Stimulated activated CD4-positive, alpha-beta T cell treated with anti-CD3 and anti-CD28 coated beads, Interleukin-12 subunit alpha, Interleukin-12 subunit beta, amount 100 ng/mL, for 48 hours (primary cell): Measurements from ENCODE around the gene ZNF70.
"Not testable (repeated sequence)": the region's sequence is repeated elsewhere in the genome, so short reads cannot be mapped to it uniquely, and the experiment has no call there.

Source experiments
- DNase-seq, 3 donors: peaks; one replicate each; pipeline ENCODE4 v3.0.0-alpha.2; 2020; ENCODE audit warnings: low read depth in 2 of 3, low spot score in 1 of 3

Gene ZNF70

DNA sequence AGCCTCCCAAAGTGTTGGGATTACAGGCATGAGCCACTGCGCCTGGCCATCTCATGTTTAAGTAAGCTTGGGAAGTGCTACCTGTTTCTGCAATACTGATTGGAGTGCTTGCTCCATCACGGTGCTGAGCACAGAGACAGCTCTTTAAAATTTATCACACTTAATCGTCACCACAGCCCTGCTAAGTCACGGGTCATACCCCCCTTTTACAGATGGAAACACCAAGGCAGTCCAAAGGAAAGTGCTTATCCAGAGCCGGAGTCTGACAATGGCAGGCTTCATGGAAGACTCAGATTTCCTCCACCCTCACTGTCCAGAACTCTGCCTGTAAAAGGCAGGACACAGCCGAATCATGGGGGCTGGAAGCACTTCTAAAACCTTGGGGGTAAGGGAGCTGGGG lies 9.1 kb upstream of the ZNF70 start:
- DNase-seq: no peak

DNA sequence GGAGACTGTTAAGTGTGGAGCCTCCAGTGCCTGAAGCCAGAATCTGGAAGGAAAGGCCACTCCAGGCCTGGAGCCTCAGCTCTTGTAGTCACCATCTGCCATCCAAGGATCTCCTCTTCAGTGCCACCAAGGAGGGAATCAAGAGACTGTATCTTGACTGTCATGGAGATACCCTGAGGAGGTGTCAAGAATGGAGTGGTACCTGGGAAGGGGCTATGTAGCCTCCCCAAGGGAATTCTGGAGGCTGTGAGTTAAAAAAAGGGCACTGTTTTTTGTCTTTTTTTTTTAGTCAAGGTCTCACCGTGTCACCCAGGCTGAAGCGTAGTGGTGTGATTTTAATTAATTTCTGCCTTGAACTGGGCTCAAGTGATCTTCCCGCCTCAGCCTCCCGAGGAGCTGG lies 8.7 kb upstream of the ZNF70 start:
- DNase-seq: no peak

DNA sequence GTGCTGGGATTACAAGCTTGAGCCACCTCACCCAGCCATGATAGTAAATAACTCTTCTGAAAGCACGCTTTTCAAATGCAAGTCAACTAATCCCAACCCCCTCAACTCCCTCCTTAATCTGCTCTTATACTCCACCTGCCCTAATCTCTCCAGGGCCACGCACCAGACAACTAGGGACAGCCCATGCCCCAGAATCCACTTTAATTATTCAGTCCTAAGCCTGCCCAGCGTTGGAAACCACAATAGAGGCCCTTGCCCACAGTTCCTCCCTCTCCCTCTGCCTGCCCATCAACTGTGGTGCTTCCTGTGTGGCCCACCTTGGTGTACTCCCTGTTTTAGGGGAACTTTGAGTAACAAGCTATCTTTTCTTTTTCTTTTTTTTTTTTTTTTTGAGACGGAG lies 6.0 kb upstream of the ZNF70 start:
- DNase-seq: no peak

DNA sequence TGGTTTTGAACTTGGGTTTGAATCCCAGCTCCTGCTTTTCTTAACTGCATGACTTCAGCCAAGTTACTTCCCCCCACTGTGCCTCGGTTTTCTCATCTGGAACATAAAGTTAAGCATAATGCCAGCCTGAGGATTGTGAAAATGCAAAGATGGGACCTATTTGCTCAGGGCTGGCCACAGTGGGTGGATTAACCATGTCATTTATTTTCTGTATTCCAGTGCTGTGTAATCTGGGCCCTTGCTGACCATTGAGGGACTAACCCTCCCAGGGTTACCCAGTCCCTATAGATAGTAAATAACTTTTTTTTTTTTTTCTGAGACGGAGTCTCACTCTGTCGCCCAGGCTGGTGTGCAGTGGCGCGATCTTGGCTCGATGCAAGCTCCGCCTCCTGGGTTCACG lies 4.8 kb upstream of the ZNF70 start:
- no peak for DNase-seq

DNA sequence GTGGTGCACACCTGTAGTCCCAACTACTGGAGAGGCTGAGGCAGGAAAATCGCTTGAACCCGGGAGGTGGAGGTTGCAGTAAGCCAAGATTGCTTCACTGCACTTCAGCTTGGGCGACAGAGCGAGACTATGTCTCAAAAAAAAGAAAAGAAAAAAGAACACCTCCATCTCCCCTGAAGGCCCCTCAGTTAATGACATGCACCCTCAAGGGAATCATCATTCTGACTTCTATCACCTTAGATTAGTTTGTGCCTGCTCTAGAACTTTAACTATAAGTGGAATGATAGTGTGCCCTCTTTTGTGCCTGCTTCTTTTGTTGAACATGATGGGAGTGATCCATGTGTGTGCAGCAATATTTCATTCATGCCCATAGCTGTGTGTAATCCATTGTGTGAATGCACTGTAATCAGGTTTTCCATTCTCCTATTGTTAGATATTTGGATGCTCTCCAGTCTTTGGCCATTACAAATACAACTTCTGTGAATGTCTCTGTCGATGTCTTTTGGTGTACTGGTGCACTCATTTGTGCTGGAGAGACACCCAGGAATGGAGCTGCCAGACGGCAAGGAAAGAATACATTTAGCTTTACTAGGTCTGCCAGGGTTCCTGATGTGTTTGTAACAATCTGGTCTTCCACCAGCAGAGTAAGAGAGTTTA lies 4.2 kb upstream of the ZNF70 start:
- DNase-seq: no peak

DNA sequence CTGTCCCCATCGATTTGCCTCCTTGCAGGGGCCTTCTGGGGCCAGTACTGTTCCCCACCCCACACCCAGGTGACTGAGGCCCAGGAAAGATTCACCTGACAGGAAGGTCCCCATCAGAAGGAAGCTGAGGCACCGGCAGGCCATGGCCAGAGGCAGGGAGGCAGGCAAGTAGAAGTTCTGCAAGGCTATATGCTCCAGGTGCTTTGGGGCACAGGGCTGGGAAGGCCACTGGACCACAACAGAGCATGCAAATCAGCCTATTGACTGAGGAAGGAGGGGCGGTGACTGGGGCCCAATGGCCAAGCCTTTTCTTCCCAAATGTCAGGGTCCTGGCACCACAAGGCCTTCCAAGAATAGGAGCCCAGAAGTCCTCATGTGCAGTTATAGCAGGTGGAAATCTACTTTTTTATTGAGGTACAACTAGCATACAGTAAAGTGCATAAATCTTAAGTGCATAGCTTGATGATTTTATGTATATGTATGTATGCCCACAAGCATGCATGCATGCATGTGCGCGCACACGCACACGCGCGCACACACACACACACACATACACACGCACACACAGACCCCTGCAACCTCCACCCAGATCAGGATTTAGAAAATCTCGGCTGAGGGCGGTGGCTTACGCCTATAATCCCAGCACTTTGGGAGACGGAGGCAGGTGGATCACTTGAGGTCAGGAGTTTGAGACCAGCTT lies 3.5 kb upstream of the ZNF70 start, which contains the start of gene VPREB3:
VPREB3 (minus strand) TSS at position 206 of the 700 bp plus-strand sequence; CDS start at position 144, 62 bp downstream.
- DNase-seq: no peak

DNA sequence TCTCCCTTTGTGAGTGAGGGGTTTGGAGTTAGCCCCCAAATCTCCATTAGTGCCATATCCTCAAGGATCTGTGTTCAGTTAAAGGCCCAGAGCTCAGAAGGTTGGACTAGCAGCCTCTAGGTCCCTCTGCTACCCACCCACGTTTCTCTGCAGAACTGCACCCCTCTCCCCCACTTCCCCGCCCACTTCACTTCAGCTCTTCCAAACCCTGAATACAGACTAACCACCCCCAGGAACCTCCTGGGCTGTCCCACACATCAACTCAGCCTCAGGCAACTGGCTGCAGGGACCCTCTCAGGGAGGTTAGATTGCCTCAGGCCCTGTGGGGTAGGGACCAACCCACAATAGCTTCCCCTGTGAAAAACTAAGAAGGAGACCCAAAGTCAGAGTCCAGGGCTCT lies 2.5 kb upstream of the ZNF70 start:
- no peak for DNase-seq

DNA sequence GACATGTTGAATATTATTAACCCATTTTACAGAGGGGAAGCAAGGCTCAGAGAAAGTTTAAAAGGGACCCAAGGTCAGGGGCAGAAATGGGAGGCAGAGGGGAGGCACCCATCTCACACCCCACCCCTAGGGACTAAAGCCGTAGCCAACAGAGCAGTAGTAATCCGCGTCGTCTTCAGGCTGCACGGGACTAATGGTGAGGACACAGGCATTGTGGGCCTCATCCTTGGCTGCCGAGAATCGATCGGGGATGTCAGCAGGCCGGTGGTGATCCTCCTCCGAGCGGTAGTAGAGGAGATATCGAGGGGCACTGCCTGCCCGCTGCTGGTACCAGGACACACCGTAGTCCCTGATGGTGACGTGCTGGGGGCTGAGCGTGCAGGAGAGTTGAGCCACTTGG lies 1.8 kb upstream of the ZNF70 start:
- DNase-seq: no peak

DNA sequence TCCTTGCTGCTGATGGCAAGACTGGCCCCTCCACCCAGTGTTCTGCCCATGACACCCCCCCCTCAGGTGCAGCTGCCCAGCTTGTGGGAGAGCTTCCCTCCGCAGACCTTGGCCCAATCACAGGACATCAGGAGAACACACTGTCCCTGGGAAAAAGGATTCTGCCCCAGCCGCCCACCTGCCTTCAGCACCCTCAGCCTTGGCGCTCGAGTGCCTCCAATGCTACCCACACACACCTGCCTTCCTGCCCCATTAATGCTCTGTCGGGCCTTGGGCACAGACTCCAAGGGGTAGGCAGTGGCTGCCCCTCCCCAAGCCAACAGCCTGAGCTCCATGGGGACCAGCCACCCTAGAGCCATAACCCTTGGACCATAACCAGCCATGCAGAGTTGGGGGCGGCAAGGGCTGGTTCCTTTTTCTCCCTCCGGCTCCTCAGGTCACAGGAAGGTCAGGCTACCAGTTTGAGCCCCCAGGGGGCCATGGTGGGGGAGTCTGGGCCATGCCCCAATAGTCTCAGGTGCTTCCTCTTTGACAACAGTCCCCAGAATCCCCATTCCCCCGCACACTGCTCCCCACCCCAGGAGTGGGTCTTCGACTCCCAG lies 1.3 kb upstream of the ZNF70 start:
- no peak for DNase-seq

DNA sequence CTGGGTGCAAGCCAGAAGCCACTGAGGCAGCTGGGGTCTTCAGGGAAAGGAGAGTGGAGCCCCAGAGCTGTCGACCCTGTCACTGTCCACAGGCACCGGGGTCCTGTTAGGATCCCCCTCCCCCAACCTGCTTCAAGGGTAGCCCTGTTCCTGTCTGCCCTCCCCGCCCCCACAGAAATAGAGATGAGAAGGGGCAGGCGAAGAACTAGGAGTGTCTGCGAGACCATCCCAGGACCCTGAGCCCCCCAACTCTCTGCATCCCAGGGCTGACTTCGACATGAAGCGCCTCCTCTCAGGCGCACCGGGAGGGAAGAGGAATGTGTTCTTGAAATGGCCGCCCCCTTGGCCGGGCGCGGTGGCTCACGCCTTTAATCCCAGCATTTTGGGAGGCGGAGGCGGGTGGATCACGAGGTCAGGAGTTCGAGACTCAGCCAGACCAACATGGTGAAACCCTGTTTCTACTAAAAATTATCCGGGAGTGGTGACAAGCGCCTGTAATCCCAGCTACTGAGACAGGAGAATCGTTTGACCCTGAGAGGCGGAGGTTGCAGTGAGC lies 607 bp upstream of the ZNF70 start:
- no peak for DNase-seq

DNA sequence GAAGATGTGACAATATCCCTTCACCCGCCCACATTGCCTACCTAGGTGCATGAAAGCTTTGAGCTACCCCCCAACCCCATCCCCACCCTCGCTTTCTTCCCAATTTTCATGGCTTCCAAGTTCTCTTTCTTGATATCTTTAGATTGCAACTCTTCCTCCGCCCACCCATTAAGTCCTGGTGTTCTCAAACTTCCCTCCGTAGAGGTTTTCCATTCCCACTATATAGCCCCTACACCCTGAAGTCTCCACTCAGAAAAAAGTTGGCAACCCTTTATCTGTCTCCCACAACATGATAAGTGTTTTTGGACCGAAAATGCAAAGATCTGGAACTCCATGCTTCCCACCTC lies 572 bp downstream of the ZNF70 start:
- no peak for DNase-seq

DNA sequence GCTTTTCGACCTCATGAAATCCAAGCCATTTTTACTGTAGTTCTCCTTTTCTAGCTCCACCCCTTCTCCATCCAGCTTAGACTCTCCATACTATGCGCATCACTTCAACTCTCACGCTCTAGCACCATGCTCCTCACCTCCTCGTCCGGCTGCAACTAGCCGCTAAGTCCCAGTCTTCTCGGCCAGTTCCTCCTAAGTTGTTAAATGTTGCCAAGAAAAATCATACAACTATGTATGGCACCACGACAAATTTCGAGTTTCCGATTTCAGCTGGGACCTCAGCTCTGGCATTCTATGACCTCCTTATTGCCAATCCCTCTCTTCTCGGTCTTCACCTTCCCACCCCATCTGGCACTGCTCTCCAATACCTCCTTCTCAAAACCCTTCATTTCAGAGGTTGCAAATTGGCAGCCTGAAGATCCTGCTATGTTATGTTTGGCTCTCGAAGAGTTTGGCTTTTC lies 1.0 kb downstream of the ZNF70 start:
- DNase-seq: no peak

DNA sequence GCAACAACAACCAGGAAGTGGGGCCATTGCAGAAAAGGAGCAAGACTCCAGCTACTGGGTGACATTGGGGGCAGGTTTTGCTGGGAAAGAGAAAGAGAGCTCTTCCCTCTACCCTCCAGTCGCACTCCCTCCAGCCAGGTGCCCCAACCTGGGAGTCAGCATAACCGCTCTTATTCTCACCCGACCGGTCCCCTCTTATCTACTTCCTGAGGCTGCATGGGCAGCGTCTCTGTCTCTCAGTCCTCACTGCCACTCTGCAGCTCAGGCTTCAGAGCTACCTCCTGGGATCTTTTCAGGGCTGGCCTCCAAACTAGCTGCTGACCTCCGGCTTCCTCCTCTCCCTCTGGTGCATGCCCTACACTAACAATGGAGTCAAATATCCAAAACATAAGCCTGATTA lies 5.1 kb downstream of the ZNF70 start:
- DNase-seq: no peak

DNA sequence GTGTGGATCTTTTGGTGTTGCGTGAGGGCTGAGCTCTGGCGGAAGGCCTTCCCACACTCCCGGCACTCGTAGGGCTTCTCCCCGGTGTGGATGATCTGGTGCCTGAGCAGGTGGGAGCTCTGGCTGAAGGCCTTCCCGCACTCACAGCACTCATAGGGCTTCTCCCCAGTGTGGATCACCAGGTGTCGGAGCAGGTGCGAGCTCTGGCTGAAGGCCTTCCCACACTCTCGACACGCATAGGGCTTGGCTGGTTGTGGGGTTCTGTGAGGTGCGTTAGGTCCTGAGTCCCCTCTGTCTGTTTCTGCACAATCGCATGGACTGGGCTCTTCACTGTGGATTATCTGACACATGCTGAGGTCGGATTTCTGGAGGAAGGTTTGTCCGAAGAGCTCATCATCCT lies 6.4 kb downstream of the ZNF70 start:
- no peak for DNase-seq

DNA sequence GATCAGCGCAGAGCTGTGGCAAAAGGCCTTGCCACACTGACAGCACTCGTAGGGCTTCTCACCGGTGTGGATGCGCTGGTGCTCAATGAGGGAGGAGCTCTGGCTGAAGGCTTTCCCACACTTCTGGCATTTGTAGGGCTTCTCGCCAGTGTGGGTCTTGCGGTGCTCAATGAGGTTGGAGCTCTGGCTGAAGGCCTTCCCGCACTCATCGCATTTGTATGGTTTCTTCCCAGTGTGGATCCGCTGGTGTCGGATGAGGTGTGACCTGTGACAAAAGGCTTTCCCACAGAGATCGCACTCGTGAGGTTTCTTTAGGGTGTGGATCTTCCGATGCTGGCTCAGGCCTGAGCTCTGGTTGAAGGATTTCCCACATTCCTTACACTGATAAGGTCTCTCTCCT lies 6.9 kb downstream of the ZNF70 start:
- no peak for DNase-seq

DNA sequence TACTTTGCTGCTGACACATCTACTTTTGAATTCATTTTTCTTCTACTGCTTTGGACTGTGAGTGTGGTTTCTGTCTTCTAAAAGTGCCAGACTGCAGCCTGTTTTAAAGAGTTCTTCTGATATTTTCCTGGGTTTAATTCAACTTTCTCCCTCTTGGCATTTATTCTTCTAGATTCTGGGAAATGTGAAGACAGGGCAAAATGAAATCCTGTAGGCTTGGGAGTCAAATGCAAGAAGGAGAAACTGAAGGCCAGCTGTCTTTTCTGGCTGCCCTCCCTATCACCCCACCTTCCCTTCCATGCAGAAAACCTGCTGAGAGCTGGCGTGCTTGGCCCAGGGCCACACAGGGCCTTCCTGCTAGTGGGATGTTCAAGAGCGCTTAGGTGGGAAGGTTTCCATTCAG lies 7.6 kb downstream of the ZNF70 start:
- no peak for DNase-seq

DNA sequence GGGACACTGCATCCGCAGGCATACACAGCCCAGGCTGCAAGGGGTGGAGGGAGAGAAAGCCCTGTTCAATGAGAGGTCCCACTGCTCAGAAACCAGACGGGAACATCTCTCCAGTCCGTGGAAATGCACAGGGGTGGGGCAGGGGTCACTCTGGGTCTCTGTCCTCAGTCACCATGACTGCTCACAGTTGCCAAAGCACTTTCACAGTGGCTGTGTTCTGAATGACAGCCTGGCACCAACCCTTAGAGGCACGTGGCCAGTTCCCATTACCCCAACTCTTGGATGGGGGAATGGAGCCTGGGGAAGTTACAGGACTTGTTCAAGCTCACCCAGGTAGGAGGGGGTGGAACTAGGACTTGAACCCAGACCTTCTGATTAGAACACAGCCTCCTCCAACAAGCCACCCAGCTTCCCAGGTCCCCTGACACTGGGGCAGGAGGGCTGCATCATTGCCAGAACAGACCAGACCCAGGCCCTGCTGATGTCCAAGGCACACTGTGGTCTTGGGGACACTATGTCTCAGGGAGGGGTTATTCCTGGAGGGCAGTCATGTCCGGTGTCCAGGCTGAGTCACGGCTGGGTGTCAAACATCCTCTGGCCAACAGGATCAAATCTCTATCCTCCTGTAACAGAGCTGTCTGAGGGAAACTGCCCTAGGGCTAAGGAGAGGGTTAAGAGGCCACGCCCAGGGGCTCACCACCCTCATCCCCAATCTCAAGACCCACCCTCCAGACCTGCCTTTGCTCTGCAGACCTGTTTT lies 8.2 kb downstream of the ZNF70 start:
- no peak for DNase-seq

DNA sequence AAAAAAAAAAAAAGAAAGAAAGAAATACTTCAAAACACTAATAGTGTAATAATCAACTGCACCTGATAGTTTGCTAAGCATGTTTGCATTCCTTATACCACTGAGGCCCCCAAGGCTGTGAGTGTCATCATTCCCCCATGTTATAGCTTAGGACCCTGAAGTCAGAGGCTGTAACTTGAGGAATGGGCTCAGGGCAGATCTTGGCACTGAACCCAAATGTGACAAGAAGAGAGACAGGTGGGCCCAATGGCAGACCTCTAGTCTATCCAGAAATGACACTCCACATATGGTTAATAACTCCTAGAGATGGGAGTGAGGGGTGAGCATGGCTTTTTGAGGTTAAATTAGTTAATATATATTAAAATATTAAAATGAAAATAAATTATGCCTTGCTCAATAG lies 13.2 kb downstream of the ZNF70 start:
- no peak for DNase-seq

DNA sequence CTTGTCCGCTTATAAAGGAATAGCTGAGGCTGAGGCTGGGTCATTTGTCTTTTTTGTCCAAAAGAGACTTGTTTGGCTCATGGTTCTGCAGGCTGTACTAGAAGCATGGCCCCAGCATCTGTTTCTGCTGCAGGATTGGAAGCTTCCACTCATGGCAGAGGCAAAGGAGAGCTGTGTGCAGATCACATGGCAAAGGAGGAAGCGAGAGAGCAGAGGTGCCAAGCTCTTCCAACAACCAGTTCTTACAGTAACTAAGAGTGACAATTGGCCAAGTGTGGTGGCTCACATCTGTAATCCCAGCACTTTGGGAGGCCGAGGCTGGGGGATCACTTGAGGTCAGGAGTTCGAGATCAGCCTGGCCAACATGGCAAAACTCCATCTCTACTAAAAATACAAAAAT lies 22.8 kb downstream of the ZNF70 start:
- DNase-seq: not testable (repeated sequence)

DNA sequence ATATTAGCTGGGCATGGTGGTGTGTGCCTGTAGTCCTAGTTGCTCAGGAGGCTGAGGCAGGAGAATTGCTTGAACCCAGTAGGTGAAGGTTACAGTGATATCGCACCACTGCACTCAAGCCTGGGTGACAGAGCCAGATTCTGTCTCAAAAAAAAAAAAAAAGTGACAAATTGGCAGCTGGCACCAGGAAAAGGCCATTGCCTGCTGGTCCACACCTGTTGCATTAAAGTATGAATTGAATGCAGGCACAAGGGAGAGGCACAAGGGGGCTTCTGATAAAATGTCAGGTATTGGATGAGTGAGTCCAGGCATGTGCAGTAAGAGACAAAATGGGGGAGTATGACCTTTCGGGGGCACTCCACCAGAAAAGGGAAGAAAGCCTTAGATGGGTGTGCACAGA lies 28.2 kb downstream of the ZNF70 start:
- DNase-seq: no peak

DNA sequence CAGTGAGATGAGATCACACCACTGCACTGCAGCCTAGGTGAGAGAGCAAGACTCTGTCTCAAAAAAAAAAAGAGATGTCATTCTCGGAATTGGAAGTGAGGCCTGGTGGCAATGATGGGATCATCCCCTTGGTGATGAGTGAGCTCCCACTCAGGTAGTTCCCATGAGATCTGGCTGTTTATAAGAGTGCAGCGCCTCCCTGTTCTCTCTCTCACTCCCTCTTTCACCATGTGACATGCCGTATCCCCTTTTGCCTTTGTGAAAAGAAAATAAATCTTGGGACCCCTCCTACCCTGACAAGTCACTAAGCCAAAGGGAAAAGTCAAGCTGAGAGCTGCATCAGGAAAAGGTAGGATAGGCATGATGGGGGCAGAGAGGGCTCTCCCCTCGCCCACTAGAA lies 28.8 kb downstream of the ZNF70 start:
- no peak for DNase-seq

DNA sequence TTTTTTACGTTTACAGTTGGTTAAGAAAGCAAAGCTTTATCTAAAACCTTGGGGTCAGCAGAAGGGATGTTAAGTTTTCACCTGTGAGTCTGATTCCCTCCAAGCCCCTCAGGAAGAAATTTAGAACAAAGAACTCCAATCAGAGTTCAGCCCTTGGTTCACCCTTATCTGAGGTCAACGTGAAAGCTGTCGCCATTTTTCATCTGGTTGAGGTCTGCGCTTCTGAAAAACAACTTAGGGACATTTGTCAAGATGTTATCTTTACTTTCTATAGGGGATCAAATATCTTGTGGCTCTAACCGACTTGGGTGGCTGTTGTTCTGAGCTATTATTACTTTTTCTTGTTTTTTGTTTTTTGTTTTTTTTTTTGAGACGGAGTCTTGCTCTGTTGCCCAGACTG lies 30.1 kb downstream of the ZNF70 start:
- no peak for DNase-seq
